Uterus (tissue), 2 donors: ENCODE results near the gene RELL1.

Source experiments
- CTCF ChIP-seq, 4 experiments: fragments of 200-600 bp in 2 of 4; fragments of 450-650 bp in 2 of 4; sonication (generic) in 2 of 4; IDR thresholded peaks; one replicate each; pipeline ENCODE4 v1.5.1; 2016 to 2019; ENCODE audit warnings: antibody characterized with exemption in 4 of 4, mild to moderate bottlenecking in 2 of 4, moderate library complexity in 1 of 4
- POLR2A ChIP-seq, 2 donors: fragments of 450-650 bp; IDR thresholded peaks; one replicate each; pipeline ENCODE4 v1.6.1; 2016; ENCODE audit warnings: antibody characterized with exemption in 2 of 2, mild to moderate bottlenecking in 1 of 2, moderate library complexity in 1 of 2

DNA sequence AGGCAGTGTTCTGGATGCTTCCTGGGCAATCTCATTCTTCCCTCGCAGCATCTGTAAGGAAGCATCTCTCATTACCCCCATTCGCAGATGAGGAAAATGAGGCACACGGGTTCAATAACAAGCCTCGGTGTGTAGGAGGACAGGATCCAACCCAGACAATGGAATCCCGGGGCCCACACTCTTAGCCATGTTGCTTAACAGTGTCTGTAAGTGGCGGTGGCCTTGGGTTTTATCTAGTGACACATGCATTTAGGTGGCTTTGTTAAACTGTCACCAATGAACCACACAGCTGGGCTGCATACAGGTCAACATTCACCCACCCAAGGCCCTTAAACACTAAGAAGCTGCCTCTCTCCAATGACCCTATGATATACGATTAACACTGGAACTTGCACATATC lies 22.6 kb downstream of the RELL1 start:
- TF ChIP-seq CTCF (IDR thresholded peaks at IDR 0.05) (no peak), POLR2A (IDR thresholded peaks at IDR 0.05) (no peak)
